C4-2B (cell line): ENCODE data around the gene VPS33A.
A peak's percentile ranks its signal among the peaks of the same experiment; 100 is the strongest.
"Not testable (repeated sequence)": the region's sequence is repeated elsewhere in the genome, so short reads cannot be mapped to it uniquely, and the experiment has no call there.

ENCODE experiments used
- H3K27ac ChIP-seq: fragments of 450-650 bp; 2 replicates; pipeline ENCODE4 v1.5.1; 2017
- ZFX ChIP-seq: fragments of 450-650 bp; IDR thresholded peaks from 2 replicates; pipeline ENCODE4 v1.6.1; 2017
- TF ChIP-seq, protein P1 (sequence below): fragments of 450-650 bp; conservative IDR thresholded peaks from 2 replicates; pipeline ENCODE4 v1.5.1; 2017; ENCODE audit warnings: mild to moderate bottlenecking

The VPS33A gene

DNA sequence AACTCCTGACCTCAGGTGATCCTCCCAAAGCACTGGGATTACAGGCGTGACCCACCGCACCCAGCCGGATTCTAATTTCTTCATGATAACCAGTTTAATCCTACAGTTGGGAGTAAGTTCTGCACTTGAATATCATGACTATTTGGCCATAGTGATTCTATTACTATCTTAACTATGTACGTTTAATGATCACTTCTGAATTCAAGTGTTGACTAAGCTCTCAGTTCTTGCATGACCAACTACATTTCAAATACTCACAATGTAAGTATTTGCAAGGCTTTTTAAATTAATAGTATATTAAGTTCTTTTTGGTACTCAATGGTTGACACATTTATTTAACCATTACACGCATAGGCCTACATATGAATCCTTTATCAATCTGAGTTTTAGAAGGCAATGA lies 17.4 kb upstream of the VPS33A start:
- H3K27ac ChIP-seq: no peak overlapping the region
- TF ChIP-seq ZFX: no peak
- TF ChIP-seq, protein P1, sequence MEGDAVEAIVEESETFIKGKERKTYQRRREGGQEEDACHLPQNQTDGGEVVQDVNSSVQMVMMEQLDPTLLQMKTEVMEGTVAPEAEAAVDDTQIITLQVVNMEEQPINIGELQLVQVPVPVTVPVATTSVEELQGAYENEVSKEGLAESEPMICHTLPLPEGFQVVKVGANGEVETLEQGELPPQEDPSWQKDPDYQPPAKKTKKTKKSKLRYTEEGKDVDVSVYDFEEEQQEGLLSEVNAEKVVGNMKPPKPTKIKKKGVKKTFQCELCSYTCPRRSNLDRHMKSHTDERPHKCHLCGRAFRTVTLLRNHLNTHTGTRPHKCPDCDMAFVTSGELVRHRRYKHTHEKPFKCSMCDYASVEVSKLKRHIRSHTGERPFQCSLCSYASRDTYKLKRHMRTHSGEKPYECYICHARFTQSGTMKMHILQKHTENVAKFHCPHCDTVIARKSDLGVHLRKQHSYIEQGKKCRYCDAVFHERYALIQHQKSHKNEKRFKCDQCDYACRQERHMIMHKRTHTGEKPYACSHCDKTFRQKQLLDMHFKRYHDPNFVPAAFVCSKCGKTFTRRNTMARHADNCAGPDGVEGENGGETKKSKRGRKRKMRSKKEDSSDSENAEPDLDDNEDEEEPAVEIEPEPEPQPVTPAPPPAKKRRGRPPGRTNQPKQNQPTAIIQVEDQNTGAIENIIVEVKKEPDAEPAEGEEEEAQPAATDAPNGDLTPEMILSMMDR: no peak

DNA sequence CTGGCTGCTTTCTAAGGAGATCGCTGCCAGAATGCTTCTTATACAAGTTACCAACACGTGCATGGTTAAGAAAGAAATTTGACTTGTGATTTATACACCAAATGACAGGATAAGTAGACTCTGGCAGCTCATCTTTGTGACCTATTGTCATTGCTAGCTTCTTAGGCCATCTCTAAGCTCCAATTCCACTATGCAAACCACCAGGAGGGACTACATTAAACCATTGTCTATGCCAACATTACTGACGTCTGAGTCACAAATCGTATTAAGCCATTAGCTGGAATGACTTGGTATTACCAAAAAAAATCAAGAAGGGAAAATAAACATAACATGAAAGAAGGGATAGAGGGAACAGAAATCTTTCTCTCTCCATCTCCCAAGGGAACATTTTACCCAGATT lies 15.8 kb upstream of the VPS33A start:
- TF ChIP-seq ZFX: no peak
- TF ChIP-seq, protein P1: no peak
- H3K27ac ChIP-seq: no peak overlapping the region

DNA sequence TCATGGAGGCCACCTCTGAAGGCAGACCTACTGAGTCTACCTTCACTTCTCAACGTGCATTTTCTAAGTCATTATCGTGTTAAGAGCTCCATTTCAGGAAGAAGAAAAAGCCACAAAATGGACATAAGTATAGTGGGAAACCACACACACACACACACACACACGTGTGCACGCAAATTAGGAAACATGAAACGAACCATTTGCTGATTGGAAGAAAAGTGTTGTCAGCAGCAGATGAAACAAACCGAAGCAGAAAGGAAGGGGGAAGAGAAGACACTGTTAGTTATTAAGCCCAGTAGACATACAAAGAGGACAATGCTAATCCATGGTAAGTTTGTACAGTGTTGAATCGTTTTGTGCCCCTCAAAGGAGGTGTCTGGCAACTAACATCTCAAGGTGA lies 9.9 kb upstream of the VPS33A start:
- H3K27ac ChIP-seq: no peak overlapping the region
- no peak for TF ChIP-seq ZFX
- TF ChIP-seq, protein P1: no peak

DNA sequence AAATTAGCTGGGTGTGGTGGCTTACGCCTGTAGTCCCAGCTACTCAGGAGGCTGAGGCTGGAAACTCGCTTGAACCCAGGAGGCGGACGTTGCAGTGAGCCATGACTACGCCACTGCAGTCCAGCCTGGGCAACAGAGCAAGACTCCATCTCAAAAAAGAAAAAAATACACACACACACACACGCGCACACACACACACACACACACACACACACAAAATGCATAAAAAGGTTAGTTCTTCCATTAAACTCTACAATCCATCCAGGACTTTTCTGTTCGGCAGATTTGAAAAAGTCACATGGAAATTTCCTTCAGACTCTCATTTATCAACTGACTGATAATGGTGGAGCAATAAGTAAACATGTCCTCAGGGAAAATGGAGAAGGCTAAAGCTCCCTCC lies 9.2 kb upstream of the VPS33A start:
- H3K27ac ChIP-seq: no peak overlapping the region
- TF ChIP-seq, protein P1: no peak
- no peak for TF ChIP-seq ZFX

DNA sequence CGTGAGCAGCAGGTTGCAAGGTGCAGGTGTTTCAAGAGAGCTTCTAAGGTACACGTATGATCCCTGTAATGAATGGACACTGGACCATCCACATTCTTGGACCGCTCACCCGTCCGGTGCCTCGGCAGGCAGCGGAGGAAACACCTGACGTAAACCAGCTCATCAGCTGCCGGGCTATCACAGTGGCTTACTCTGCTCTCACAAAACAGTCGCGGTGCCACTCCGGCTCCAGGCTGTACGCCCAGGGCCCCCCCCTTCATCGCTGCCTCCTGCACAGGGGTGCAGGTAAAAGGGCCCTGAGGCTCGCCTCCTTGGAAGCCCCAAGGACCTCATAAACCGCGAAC lies 436 bp downstream of the VPS33A start:
- peak overlapping the region; percentile 90 for H3K27ac ChIP-seq

DNA sequence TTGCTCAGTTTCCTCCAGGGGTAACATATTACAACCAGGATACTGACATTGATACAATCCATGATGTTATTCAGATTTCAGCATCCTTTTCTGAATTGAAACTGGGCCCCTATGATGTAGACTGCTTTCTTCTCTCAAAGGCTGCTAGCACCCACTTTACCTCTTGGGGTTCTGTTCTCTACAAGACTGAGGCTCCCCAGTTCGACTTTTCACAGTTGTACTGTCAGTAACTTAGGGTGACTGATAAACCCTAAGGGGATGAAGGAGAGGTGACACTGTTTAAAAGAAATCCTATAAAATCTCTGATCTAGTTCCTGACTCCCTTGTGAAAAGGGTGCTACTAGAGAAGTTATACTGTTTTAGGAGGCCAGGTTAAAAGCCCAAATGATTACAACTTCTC lies 818 bp downstream of the VPS33A start:
- TF ChIP-seq ZFX: no peak
- TF ChIP-seq, protein P1: no peak
- peak overlapping the region; percentile 90 for H3K27ac ChIP-seq

More for the DNA sequence above, 436 bp downstream of the VPS33A start:
- TF ChIP-seq, protein P1: no peak
- TF ChIP-seq ZFX: no peak; the same call in 1 of the 2 replicates

DNA sequence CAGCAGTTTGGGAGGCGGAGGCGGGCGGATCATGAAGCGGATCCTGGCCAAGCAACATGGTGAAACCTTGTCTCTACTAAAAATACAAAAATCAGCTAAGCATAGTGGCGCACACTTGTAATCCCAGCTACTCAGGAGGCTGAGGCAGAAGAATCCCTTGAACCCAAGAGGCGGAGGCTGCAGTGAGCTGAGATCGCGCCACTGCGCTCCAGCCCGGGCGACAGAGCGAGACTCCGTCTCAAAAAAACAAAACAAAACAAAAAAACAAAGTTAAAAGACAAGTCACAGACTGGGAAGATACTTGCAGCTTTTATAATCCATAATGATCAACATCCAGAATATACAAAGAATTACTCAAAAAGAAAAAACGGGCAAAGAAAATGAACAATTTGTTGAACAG lies 5.6 kb downstream of the VPS33A start:
- H3K27ac ChIP-seq: not testable (repeated sequence)

DNA sequence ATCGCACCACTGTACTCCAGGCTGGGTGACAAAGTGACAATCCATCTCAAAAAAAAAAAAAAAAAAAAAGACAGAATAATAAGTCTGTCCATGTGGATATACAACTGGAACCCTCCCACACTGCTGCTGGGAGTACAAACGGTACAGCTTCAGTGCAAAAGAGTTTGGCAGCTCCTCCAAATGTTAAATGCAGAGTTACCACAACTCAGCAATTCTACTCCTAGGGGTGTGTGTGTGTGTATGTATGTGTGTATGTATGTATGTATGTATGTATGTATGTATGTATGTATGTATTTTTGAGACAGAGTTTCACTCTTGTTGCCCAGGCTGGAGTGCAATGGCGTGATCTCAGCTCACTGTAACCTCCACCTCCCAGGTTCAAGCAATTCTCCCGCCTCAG lies 7.4 kb downstream of the VPS33A start:
- not testable (repeated sequence) for H3K27ac ChIP-seq

DNA sequence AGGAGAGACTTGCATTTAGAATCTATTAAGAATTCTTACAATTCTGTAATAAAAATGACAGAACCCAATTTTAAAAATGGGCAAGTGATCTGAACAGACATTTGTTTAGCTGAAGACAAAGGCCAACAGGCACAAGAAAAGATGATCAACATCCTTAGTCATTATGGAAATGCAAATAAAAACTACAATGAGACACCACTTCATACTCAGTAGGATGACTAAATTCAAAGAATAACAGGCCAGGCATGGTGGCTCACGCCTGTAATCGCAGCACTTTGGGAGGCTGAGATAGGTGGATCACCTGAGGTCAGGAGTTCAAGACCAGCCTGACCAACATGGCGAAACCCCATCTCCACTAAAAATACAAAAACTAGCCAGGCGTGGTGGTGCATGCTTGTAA lies 7.8 kb downstream of the VPS33A start:
- H3K27ac ChIP-seq: not testable (repeated sequence)
